GM18526 (cell line): Measurements from ENCODE around the gene DDA1.

Experiments
- POLR2A ChIP-seq: IDR thresholded peaks from 3 replicates; pipeline ENCODE4 v1.6.1; 2011; ENCODE audit not compliant: insufficient read length; ENCODE audit errors: extremely low read depth

Gene DDA1

DNA sequence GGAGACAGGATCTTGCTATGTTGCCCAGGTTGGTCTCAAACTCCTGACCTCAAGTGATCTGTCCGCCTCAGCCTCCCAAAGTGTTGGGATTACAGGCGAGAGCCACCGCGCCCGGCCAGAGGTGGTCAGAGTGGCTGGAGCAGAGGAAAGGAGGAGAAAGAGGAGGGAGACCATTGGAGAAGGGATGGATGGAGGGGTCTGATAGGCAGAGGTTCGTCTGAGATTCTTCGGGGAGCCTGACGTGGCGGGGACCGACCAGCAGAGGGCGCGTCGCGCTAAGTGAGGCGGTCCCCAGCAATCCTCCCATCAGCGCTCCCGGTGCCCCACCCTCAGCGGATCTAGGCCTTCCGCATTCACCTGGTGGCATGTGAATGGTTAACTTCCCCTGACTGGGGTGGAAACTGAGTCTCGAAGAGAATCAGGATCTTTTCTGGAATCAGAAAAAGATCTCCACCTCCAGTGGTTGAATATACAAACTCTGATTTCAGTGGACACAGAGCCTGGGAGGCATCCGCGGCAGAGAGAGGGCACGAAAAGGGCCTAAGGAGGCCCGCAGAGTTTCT is 36.8 kb downstream of the DDA1 start:
- TF ChIP-seq POLR2A = no peak

DNA sequence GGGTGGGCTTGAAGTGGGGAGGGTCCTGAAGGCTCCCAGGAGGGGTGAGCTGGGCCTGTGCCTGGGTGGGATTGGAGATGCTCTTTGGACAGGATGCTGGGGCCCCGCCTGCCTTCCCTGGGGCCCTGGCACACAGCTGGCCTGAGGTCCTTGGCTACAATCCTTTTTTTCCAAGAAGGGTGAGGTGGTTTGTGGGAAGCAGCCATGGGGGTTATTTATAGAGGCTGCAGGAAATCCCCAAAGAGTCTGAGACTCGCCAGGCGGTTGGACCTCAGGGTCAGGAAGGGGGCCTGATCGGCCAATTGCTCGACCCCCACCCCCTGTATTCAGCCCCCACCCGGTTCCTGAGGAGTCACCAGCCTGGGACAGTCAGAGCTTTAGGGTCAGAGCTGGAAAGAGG is 38.0 kb downstream of the DDA1 start:
- TF ChIP-seq POLR2A = no peak

DNA sequence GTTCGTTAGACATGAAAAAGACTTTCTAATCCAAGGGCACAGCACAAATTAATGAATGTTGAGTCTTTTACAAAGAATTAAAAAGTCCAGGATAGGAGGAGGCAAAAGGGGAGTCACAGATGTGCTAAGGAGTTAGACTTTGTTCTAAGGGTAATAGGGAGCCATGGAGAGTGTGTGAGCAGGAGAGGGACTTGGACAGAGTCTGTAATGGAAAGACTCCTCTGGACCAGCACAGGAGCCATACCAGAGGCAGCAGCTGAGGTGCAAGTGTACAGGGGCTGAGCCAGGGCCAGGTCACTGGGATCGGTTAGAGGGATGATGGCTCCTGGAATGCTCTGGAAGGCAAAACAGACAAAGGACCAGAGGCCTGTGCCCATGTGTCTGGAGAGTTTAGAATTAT is 38.5 kb downstream of the DDA1 start:
- TF ChIP-seq POLR2A = no peak

DNA sequence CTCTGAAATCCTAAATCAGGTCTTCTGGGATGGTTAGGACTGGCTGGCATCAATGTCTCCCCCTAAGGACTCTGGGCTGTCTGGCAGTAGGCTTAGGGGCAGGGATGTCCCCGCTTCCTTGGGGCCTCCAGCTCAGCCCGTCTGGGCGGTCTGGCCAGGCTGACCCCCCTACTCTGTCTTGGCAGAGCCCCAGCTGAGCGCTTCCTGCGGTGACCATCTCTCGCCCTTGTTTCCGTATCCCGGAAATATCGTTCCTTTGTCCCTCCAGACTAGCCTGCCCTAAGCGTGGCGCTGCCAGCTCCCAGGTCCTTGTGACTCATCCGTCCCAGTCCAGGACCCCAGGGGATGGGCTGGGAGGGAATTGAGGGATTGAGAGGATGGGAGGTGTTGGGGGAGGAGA is 39.3 kb downstream of the DDA1 start:
- TF ChIP-seq POLR2A = no peak

DNA sequence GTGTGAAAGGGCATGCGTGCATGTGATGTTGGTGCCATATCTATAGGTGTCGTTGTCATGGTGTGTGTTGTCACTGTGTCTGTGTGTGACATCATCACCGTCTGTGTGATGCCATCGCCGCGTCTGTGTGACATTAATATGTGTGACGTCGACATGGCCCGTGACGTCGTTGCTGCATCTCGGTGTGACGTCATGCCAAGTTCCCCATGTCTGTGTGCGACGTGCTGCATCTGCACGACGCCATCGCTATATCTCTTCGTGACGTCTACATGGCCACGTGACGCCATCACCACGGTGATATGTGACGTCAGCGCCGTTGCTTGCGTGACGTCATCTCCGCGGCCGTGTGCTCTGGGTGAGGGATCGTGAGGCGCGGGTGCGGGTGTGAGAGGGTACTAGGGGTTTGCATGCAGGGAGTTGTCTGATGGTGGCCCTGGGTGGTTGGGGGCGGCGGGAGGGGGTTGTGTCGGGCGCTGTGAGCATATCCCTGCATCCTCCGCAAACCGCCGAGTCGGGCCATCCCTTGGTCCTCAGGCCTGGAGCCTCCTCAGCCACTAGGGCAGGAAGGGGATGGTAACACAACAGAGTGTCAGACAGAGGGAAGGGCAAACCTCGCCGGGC is 42.6 kb downstream of the DDA1 start:
- TF ChIP-seq POLR2A = no peak

DNA sequence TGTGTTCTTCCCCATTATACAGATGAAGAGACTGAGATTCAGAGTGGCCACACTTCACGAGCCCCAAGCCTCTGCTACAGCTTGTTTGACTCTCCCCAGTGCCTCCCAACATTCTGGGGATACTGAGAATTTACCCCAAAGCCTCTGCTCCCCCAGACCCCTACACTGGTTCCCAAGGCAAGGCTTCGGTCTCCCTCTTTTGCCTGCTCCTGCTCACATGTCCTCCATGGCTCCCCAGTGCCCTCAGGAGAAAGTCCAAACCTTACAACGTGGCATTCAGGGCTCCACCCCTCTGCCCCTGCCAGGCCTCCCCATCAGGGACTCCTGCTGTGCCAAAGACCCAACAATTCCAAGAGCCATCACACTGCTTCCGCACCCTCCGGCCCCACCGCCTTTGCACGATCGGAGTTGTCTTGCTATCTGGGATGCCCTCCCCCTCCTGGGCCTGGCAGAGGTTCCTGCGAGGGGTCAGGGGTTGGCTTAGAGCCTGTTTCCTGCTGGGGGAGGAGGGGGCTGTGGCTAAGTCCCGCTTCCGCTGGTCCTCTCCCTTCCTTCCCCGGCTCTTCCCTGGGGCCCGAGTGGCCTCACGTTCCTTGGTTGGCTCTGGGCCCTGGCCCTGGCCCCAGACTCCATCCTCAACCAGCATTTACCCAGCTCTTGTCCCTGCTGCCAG is 43.4 kb downstream of the DDA1 start:
- no peak for TF ChIP-seq POLR2A

DNA sequence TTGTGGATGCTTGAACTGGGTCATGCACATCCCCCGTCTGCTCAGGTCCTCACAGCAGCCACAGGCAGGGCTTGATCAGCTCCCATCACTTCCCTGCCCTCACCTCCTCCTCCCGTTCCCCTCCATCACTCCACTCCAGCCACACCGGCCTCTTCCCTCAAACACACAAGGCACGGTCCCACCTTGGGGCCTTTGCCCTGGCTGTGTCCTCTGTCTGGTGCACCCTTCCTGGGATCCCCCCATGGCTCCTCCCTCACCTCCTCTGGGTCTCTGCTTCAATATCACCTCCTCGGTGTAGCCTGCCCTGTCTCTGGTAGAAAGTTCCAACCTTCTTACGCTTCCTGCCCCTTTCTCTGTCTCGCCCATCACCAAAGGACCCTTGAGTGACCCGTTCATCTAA is 44.0 kb downstream of the DDA1 start:
- no peak for TF ChIP-seq POLR2A

DNA sequence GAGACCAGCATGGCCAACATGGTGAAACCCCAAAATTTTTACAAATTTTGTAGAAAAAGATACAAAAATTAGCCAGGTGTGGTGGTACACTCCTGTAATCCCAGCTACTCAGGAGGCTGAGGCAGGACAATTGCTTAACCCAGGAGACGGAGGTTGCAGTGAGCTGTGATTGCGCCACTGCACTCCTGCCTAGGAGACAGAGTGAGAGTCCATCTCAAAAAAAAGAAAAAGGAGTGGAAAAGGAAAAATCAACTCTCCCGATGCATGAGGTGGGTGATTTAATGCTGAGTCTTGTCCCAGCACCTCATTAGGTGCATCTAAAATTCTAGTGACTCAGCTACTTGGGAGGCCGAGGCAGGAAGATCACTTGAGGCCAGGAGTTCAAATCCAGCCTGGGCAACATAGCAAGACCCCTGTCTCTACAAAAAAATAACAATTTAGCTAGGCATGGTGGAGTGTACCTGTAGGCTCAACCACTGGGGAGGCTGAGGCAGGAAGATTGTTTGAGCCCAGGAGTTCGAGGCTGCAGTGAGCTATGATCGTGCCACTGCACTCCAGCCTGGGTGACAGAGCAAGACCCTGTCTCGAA is 47.8 kb downstream of the DDA1 start:
- no peak for TF ChIP-seq POLR2A

DNA sequence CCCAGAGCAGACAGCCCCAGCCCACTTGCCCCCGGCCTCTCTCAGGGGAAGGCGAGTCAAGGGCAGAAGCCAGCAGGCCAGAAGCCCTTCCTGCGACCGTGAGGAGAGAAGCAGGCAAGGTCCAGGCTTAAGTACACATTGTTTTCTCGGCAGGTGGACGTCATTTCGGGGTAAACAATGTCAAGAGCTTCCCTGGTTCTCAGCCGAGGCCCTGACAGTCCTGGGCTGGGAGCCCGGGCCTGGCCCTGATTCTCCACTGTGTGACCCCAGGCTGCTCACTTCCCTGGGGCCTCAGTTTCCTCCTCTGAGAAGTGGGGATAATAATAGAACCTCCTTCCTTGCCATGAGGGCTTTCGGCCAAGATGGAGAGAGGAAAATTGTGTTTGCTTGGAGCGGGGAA is 48.4 kb downstream of the DDA1 start:
- TF ChIP-seq POLR2A = no peak

DNA sequence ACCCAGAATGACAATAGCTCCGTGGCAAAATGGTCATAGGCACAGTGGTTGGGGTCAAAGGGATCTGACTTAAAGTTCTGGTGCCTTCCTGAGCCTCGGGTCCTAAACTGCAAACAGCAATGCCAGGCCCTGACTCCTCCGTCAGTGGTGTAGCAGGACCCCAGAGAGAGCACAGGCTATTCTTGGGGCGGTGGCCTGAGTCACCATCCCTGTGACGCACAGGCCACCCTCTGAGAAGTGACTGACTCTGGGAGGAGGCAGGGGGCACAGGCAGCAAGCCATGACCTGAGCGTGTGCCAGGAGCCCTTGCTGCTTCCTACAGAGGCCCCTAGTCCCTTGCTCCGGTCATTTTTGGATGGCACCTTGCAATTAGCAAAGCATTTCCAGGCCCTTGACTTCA is 49.0 kb downstream of the DDA1 start:
- no peak for TF ChIP-seq POLR2A

DNA sequence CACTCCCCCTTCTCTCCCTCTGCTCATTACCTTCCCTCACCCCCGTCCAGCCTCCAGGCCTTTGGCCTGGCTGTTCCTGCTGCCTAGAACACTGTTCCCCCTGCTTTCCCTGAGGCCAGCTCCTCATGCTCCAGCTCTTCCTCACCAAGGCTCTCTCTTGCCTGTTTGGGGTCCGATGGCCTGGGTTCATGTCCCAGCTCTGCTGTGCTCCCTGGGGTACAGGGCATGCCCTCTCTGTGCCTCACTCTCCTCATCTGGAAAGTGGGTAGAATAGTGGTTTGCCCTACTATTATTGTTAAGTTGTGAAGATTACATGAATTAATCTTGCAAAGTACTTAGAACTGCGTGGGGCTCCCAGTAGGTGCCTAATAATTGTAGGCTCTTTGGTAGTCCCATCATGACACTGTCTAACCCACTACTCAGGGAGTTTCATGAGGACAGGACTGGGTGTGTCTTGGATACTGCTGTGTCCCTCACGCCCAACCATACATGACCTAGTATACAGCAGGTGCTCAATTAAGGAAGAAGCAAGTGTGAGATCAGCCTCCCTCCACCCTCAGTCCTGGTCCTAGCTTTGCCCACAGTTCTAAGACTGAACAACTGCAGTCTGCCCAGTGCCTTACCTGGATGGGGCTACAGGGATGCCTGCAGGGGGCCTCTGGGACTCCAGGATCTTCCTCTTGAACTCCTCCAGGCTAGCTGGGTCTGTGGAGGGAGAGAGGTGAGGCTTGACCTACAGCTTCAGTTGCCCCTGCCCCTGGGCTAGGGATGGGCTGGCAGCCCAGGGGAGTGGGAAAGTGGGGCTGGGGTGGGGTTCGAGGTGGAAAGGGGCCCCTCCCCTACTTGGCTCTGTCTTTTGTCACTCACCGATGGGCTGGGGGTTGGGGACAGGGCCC is 50.8 kb downstream of the DDA1 start:
- TF ChIP-seq POLR2A = no peak

DNA sequence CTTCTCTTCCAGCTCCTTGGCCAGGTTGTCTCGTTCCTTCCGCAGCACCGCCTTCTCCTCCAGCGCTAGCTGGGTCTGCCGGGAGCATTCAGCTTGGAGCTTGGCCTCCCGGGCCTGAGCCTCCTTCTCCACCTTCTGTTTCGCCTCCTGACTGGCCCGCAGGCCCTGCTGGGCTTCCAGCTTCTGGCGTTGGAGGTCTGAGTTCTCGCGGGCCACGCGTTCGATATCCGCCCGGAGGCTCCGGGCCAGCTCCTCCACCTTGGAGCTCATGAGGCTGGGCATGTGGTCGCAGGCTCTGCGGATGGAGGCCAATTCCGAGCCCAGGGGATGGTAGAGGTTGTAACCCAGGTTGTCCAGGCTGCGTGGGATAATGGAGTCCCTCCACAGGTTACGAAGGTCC is 56.0 kb downstream of the DDA1 start:
- TF ChIP-seq POLR2A = no peak

DNA sequence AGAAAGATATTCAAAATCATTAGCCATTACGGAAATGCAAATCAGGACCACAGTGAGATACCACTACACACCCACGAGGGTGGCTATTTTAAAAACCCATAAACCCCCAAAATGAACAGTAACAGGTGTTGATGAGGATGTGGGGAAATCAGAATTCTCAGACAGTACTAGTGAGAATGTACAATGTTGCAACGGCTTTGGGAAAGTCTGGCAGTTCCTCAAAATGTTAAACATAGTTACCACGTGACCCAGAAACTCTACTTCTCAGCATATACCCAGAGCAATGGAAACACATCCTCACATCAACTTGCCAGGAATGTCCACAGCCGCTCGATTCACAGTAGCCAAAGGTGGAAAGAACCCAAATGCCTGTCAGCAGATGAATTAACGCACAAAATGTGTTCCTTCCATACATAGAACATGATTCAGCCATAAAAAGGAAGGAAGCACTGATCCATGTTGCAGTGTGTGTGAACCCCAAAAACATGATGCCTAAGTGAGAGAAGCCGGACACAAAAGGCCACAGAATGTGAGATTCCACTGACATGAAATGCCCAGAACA is 60.7 kb downstream of the DDA1 start:
- no peak for TF ChIP-seq POLR2A
